HEK293 (cell line): Measurements from ENCODE around the gene TNIK.
"Not testable (repeated sequence)": the region's sequence is repeated elsewhere in the genome, so short reads cannot be mapped to it uniquely, and the experiment has no call there.

Source experiments
- CTCF ChIP-seq: fragments of 450-650 bp; formaldehyde crosslinking; IDR thresholded peaks from 2 replicates; pipeline ENCODE4 v1.5.1; 2016; ENCODE audit warnings: missing biosample characterization, missing genetic modification characterization
- KLF17 ChIP-seq: fragments of 450-650 bp; formaldehyde crosslinking; IDR thresholded peaks from 2 replicates; pipeline ENCODE4 v1.5.1; 2016; ENCODE audit warnings: missing biosample characterization, missing genetic modification characterization
- PATZ1 ChIP-seq: fragments of 450-650 bp; formaldehyde crosslinking; IDR thresholded peaks from 2 replicates; pipeline ENCODE4 v1.5.1; 2016; ENCODE audit warnings: missing biosample characterization, missing genetic modification characterization
- ZBTB1 ChIP-seq: fragments of 450-650 bp; formaldehyde crosslinking; IDR thresholded peaks from 2 replicates; pipeline ENCODE4 v1.5.1; 2016; ENCODE audit warnings: missing biosample characterization, missing genetic modification characterization
- ZFP3 ChIP-seq: fragments of 450-650 bp; formaldehyde crosslinking; IDR thresholded peaks from 2 replicates; pipeline ENCODE4 v1.5.1; 2016; ENCODE audit warnings: low read depth, missing biosample characterization, missing genetic modification characterization
- ZNF157 ChIP-seq: fragments of 450-650 bp; formaldehyde crosslinking; IDR thresholded peaks from 2 replicates; pipeline ENCODE4 v1.5.1; 2016; ENCODE audit warnings: missing biosample characterization, missing genetic modification characterization
- ZNF792 ChIP-seq: fragments of 450-650 bp; formaldehyde crosslinking; IDR thresholded peaks from 2 replicates; pipeline ENCODE4 v1.5.1; 2016; ENCODE audit warnings: missing biosample characterization, missing genetic modification characterization

- TF ChIP-seq CTCF (tag by site-specific recombination); PATZ1 (tag by site-specific recombination); ZFP3; ZNF157 (tag by site-specific recombination); KLF17 (tag by site-specific recombination); ZBTB1; ZNF792 (tag by site-specific recombination): not testable (repeated sequence)
These were observed 341.2 kb downstream of the TNIK start for GRCh38 chr3:171118993-171119392.
